GM21515 (cell line): Measurements from ENCODE around the gene ASCC3.

Source experiments
- ATAC-seq: cut with Tn5 transposase; IDR thresholded peaks from one replicate; pipeline ENCODE4 v1.9.1; 2021; ENCODE audit not compliant: unreplicated experiment

Gene ASCC3

DNA sequence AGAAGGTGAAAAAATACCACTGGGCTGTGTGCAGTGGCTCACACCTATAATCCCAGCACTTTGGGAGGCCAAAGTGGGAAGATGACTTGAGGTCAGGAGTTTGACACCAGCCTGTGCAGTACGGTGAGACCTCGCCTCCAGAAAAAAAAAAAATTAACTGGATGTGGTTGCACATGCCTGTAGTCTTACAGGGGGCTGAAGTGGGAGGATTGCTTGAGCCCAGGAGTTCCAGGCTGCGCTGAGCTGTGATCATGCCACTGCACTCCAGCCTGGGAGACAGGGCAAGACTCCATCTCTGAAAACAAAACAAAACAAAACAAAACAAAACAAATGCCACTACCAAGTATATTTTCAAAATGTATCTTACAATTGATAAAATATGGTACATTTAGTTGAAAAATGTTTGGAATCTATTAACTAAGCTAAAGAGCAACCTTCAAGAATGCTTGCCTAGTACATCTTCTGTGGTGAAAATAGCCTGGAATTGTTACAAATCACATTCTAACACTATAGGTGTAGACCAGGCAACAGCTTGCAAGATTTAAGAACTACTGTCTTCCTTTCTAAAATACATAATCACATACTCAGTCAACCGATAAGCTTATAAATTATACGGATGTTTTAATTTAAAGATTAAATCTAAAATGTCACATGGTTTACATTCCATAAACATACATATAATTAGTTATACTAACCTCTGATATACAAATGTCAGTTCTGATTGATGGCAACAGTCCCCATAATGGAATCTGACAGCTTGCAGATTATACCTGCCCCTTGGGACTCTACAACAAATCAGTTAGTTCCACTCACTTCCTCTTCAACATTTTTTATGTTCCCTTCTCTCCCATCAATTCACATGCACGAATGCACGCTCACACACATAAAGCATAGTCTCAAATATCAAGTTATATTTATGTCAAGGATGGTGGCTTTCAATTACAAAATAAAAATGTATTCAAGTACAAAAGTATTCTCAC lies 150.8 kb downstream of the ASCC3 start:
- no peak for ATAC-seq

DNA sequence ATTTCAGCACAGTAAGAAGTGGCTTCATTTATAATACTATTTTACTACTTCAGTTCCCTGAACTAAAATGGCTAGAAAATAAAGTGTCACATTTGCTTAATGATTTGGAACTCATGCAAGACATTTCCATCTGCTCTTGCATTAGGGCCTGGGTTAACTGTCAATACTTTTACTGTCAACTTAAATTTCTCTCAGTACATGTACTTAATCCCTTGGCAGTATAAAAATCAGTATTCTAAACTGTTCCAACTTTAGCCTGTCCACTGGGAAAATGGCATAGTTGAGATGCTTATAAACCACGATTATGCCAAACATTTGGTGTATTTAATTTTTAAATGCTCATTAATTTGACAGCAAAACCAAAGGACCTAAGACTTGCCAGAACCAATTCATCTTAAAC lies 154.5 kb downstream of the ASCC3 start:
- no peak for ATAC-seq

DNA sequence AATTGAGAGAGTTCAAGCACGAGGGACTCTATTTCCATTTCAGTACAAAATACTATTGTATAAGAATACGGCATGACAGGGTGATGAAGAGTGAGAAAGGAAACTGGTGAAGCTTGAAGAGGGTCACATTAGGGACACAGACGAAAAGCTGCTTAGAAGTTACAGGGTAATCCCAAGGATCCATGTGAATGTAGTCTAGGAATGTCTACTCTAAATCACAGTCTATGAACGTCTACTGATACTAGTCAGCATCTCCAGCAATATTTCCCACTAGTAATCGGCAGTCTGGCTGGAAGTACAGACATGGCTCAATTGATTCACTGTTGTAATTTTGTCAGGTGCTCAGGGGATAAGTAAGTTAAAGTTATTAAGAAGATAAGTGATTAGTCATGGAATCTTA lies 156.4 kb downstream of the ASCC3 start:
- no peak for ATAC-seq

DNA sequence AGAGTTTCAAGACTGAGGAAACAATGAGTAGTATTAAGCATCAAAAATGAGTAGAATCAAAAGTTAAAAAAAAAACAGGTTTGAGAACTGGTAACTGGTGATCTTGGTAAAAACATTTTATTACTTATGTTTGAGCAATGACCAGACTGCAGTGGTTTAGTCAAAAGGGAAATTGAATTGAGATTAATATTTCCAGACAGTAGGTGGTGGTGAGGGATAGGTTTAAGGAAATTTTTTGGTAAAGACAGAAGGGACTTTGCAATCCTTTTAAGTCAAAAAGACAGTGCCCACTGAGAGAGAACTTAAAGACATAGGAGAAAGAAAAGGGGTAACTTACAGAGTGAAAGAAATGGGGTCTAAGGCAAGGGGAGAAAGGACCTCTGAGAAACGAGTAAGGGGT lies 156.9 kb downstream of the ASCC3 start:
- no peak for ATAC-seq

DNA sequence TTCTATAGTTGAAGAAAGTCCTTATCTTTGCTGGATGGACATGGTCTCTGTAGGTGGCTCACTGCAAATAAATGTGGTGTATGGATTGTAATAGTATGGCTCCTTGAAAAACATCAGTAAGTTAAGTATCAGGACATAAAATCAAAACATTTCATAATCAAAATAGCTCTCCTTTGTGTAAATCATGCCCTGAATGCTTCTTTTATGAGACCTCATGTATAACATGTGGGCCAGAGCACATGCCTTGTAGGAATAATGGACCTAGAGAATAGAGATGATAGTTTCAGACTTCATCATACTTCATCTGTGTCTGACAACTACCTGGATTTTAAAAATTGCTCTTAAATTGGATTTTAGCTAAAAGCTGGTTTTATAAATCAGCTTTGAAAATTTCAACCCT lies 159.9 kb downstream of the ASCC3 start:
- ATAC-seq, result no peak

DNA sequence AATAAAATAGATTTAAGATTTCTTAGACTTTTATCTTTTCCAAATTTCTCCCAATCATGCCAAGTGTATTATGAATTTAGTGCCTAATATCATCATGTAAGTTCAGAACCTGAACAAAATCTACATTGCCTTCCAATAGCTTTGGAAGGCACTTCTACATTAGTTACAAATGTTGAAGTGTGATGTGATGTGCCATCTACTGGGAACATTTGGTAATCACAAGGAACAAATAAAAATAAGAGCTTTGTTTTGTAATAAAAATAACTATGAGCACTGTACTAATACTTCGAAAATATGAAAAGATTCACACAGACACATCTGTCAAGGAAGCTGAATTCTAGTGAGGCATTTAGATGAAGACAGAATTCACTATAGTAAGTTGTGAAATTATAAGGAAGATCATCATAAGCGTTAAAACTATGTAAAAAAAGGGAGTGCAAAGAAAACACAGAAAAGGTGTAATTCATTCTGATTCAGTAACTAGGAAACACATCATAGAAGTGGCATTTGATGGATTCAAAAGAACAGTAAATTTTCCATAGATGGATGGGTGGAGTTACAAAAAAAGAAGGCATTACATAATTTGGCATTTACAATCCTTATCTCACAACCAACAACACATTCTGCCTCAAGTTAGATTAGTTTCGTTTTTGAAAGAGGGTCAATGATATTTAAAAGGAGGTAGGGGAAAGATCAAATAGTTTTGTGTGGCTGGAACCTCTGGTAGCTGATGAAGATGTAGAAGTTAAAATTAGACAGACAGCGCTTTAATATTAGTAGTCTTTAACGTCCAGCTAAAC lies 161.0 kb downstream of the ASCC3 start:
- ATAC-seq, result no peak

DNA sequence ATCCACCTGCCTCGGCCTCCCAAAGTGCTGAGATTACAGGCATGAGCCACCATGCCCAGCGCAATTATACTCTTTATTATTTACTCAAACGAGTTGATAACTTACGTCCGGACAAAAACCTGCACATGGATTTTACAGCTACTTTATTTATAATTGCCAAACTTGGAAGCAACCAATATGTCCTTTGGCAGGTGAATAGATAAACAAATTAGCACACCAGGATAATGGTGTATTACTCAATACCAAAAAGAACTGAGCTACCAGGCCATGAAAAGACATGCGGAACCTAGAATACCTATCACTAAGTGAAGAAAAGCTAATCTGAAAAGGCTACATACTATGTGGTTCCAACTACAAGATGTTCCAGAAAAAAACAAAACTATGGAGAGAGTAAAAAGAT lies 168.1 kb downstream of the ASCC3 start:
- no peak for ATAC-seq

DNA sequence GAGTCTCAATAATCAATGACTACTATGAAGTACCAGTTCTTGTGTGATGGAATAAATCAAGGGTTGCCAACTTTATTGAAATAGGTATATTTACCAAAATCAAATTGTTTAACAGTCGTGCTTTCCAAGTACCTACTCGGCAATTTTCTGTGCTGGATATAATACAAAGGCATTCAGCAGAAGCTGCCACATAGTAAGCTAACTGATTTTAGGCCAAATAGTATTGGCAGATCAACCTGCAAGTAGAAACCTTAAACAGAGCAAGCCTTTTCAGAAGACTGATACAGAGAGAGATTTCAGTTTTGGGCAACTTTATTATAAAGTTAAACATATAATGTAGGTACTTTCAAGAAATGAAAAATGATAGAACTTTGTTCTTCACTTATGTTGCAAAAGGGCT lies 174.6 kb downstream of the ASCC3 start:
- ATAC-seq, result no peak

DNA sequence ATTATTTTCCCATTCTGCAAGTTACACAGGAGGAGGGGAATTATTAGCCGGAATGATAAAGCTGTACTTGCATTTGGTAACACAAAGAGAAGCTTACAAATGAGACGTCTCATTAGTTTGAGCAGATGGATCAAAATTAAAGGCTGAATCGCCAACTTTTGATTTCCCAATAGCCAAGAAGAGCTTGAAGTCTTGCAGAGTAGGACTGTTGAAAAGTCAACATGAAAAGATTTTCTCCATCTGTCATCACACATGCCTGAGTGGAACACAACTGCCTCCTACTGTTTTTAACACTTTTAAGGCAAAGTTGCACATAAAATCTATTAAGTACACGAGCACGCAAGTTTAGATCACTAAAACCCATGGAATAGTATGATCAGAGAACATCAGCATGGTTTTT lies 176.2 kb downstream of the ASCC3 start:
- no peak for ATAC-seq

DNA sequence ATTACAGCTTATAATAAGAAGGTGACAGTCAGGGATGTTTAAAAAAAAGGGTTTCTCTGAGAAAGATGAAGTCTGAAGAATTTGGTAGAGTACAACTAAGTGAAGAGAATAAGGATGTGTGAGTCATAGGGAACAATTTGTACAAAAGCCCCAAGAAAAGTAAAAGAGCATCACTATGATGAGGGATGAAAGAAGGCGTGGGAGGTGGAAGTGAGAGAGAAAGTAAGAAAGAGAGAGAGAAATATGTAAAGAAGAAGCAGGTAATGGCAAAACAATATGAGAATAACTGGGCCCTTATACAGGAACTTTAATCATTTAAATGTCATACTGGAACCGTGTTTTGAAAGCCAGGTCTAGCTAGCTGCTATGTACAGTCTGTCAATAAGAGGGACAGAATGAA lies 179.4 kb downstream of the ASCC3 start:
- ATAC-seq, result no peak

DNA sequence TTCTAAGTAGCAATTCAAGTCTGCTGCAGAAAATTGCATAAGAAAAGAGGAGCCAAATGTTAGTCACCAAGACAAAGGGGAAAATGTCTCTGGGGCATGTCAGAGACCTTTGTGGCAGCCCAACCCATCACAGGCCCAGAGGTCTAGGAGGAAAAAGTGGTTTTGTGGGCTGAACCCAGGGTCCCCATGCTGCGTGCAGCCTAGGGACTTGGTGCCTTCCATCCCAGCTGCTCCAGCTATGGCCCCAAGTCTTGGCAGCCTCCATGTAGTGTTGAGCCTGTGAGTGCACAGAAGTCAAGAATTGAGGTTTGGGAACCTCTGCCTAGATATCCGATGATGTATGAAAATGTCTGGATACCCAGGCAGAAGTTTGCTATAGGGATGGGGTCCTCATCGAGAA lies 181.1 kb downstream of the ASCC3 start:
- no peak for ATAC-seq

DNA sequence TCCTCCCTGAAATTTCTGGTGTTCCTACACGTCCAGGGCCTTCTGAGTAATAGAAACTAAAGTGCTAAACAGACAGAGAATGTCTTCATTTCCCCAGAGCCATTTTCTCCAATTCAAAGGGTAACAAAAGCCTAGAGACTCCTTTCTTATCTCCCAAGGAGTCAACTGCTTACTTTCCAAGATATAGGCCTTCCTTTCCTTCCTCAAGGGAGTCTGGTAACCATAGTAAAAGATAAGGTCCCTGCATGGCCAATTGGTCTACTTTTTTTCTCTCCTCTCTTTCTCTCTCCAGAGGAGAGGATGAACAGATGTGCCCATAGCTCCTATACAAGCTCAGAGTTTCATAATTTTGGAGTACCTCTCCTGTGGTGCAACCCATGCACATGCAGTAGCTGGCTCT lies 185.7 kb downstream of the ASCC3 start:
- no peak for ATAC-seq

DNA sequence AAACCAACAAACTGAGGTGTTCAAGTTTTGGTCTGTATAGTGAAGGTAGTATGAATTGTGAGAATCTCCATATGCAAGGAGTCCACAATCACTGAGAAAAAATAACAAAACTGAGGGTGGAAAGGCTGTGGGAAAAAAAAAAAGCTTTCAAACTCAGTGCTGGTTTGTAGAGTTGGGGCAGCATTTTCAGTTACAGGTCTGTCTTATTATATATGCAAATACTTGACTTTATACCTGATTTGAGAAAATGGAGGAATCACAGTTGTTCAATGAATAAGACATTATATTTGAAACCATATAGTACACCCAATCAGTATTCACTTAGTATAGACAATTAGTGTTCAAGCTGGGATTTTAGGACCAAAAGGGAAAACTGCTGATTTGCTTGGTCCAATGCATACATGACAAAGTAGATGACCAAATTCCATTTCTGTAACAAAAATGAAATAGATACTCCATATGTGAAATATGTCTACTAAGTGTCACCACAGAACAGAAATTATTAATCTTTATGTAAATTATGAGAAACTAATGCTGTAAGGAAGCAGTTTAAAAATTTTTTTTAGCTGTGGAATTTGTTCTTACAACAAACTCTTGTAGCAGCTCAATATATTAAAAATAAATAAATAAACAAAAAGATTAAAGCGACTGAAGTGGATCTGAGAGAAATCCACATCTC lies 187.7 kb downstream of the ASCC3 start:
- ATAC-seq, result no peak

DNA sequence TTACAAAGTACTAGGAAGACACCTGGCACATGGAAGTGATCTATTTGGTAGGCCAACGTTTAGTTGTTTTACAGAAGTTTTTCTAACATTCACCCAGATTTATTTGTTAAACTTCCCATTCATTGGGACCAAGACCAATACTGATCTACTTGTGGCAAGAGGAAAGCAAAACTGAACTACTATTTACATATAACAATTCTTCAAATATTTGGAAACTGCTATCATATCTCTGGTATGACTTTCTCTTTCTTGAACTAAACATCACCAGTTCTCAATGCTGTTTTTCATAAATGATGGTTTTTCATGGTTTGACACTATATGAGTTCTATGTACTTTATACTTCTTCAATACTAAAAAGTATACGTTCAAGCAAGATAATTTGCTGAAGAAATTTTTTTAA lies 189.2 kb downstream of the ASCC3 start:
- ATAC-seq, result no peak

DNA sequence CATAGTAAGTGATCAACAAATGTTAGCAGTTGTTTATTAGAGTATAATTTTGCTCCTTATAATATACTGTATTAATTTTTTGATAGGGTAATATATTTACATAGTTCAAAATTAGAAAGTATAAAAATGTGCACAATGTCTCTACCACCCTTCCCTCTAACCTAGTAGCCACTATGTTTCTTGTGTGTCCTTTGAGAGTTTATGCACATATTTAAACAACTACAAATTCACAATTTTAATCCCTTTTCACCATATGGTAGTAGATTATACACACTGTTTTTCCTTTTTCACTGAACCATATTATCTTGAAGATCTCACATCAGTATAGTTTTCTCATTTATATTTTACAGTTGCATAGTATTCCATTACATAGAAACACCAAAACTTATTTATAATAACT lies 194.9 kb downstream of the ASCC3 start:
- no peak for ATAC-seq

DNA sequence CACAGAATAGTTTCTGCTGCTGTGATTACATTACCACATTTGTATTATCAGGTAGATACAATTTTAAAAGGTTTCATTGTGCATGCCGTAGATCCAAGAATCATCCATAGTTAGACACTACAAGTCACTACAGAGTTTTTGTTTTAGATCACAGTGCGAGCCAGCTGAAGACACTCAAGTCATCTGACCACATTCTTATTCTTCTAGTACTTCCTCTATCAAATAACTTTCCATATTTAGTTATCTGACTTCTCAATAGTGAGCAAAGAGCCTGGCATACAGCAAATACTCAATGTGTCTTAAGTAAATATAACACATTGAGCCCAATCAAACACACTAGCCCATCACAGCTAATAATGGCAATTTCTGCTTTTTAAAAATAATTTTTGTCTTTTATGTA lies 195.4 kb downstream of the ASCC3 start:
- no peak for ATAC-seq

DNA sequence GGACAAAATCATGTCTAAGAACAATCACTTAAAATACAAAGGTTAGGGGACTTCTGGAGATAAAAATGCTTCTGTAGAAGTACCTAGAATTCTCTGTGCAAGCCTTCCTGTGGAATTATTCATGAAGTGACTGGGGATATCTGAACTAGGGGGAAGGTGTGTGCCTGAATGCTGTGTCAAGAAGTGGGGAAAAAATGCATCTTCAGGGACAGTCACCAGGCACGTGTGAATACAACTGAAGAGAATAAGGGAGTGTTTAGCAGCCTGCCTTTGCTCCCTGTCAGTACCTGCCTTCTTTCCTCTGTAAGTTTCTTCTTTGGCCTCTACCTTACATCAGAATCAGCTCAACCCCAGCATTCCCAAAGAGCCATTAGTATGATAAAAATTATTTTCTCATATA lies 201.0 kb downstream of the ASCC3 start:
- ATAC-seq, result no peak

DNA sequence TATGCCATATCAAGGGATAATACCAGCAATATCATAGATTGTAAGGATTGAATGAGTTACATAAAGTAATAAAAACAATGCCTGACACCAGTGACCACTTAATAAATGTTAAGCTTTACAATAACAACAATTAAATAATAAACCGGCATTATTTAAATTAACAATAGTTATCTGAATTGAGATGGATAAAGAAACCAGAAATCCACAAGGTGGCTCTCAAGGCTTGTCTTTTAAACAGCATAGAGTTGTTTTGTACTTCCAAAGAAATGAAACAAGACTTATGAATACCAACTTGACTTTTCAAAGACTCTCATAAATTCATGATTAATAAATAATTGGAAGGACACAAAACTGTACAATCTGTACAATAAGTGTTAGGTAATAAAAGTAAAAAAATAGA lies 203.1 kb downstream of the ASCC3 start:
- no peak for ATAC-seq

DNA sequence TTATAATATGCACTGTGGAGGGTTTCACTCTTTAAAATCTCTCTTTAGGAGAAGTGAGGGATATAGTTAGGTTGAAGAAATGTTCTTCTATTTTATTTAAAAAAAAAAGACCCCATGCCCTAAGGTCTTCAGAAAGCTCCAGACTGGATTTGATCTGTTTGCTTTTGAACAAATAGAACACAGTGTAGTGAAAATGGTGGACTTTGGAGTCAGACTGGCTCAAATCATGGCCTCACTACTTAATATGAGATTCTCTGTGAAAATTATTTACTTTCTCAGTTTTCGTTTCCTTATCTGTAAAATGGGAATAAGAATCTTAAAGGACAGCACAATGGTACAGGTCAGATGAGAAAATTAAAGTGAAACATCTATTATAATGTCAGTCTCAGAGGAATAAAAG lies 203.9 kb downstream of the ASCC3 start:
- no peak for ATAC-seq

DNA sequence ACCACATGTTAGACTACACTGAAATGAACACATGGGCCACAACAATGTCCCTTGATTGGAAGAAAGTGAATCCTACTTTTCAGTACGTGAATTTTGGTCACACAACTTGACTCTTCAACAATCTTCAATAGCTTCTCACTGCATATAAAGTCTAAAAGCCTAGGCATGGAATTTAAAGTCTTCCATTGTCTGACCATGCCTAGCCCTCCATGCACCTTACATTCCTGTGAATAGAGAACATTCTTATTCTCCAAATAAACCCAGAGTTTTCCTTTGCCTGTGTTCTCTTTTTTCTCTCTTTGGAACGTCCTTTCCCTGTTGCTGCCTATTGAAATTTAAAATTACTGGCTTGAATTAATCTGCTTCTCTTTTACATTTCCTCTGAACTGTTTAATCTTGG lies 207.5 kb downstream of the ASCC3 start:
- ATAC-seq, result no peak

DNA sequence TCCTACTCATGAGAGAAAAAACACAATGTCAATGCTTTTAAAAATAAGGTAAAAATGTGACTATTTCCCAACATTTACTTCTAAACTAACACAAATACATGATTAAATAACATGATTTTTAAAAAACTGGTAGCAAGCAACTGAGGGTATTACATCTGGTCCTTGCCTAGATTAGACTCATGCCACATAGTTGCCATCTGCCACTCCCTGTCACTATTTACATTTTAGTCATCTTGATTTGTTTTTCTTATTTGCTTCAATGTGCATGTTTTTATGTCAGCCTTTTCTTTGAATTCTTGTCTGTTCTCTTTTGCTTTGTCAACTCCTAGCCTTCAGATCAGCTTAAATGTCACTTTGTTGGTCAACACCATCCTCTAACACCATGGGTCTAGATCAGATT lies 209.4 kb downstream of the ASCC3 start:
- no peak for ATAC-seq

DNA sequence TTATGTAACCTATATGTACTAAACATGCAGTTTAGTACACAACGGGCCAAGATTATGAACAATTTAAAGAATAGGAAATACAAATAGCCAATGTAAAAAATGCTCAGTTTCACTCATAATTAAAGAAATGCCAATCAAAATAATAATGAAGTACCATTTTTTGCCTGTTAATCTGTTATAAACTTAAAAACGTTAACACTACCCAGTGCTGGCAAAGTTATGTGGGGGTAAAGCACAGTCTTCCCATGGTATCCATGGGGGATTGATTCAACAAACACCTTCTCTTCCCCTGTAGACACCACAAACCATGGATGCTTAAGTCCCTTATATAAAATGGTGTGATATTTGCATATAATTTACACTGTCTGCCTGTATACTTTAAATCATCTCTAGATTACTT lies 211.1 kb downstream of the ASCC3 start:
- no peak for ATAC-seq
